ENCODE data around the gene SPPL3.

DNA sequence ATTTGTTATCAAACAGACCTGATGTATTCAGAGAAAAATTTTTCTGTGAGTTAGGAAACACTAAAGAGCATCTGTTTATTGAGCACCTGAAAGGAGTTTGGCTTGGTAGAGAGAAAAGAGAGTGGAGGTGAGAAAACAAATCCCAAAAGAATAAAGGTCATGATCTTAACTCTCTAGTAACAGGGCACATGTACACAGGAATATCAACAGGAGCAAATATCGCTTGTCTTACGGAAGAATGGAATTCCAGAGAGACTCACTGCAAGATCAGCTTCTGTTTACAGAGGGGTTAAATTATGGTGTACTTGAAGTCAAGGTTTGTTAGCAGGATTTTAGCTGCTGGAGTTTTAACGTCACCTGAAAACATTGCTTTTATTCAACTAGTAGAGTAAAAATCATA lies 78.8 kb downstream of the SPPL3 start:
- TF ChIP-seq PATZ1 (CRISPR knock-in tag; IDR thresholded peaks at IDR 0.05; ENCODE audit: borderline replicate concordance), result no peak
- TF ChIP-seq ZNF70 (CRISPR knock-in tag; IDR thresholded peaks at IDR 0.05), result no peak
- no peak for TF ChIP-seq TOX (CRISPR knock-in tag; IDR thresholded peaks at IDR 0.05; ENCODE audit: borderline replicate concordance)
- TF ChIP-seq CSDC2 (CRISPR knock-in tag; IDR thresholded peaks at IDR 0.05), result no peak
- no peak for TF ChIP-seq ZFP3 (CRISPR knock-in tag; IDR thresholded peaks at IDR 0.05)
- no peak for TF ChIP-seq ZFP30 (CRISPR knock-in tag; IDR thresholded peaks at IDR 0.05)
- TF ChIP-seq TSHZ2 (CRISPR knock-in tag; IDR thresholded peaks at IDR 0.05), result no peak
- TF ChIP-seq, protein P1, sequence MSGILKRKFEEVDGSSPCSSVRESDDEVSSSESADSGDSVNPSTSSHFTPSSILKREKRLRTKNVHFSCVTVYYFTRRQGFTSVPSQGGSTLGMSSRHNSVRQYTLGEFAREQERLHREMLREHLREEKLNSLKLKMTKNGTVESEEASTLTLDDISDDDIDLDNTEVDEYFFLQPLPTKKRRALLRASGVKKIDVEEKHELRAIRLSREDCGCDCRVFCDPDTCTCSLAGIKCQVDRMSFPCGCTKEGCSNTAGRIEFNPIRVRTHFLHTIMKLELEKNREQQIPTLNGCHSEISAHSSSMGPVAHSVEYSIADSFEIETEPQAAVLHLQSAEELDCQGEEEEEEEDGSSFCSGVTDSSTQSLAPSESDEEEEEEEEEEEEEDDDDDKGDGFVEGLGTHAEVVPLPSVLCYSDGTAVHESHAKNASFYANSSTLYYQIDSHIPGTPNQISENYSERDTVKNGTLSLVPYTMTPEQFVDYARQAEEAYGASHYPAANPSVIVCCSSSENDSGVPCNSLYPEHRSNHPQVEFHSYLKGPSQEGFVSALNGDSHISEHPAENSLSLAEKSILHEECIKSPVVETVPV (CRISPR knock-in tag; IDR thresholded peaks at IDR 0.05), result no peak
- TF ChIP-seq, protein P2, sequence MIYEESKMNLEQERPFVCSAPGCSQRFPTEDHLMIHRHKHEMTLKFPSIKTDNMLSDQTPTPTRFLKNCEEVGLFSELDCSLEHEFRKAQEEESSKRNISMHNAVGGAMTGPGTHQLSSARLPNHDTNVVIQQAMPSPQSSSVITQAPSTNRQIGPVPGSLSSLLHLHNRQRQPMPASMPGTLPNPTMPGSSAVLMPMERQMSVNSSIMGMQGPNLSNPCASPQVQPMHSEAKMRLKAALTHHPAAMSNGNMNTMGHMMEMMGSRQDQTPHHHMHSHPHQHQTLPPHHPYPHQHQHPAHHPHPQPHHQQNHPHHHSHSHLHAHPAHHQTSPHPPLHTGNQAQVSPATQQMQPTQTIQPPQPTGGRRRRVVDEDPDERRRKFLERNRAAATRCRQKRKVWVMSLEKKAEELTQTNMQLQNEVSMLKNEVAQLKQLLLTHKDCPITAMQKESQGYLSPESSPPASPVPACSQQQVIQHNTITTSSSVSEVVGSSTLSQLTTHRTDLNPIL (CRISPR knock-in tag; IDR thresholded peaks at IDR 0.05; ENCODE audit: low read depth), result no peak
- TF ChIP-seq SNAI2 (CRISPR knock-in tag; IDR thresholded peaks at IDR 0.05), result no peak
- no peak for TF ChIP-seq ARNTL (CRISPR knock-in tag; IDR thresholded peaks at IDR 0.05; ENCODE audit: borderline replicate concordance, low read depth)
- no peak for TF ChIP-seq OSR1 (CRISPR knock-in tag; IDR thresholded peaks at IDR 0.05)
- no peak for TF ChIP-seq ZNF565 (CRISPR knock-in tag; conservative IDR thresholded peaks at IDR 0.05; ENCODE audit: low read depth)
- no peak for TF ChIP-seq ZC3H10 (CRISPR knock-in tag; IDR thresholded peaks at IDR 0.05)

Measured in SK-N-SH treated with all-trans-retinoic acid at 6 μM for 48 hours (cell line).